Activated naive CD4-positive, alpha-beta T cell treated with anti-CD3 and anti-CD28 coated beads, Interleukin-2, amount 50 U/mL, for 72 hours (primary cell): Measurements from ENCODE around the gene ZGPAT. TPM values are rescaled to one million over a fixed set of nuclear protein-coding genes. Genes with fewer than 3 reads are reported as not detected.

ENCODE experiments used
- ATAC-seq, 2 donors: fragments of 150-1000 bp; cut with Tn5 transposase; 2 replicates each; pipeline ENCODE4 v1.10.0; 2021; ENCODE audit warnings: mild to moderate bottlenecking in 2 of 2, moderate library complexity in 2 of 2
- DNase-seq, 2 donors: peaks; one replicate each; pipeline ENCODE4 v3.0.0; 2021 to 2022; ENCODE audit warnings: low spot score in 2 of 2
- H3K27ac Mint-ChIP-seq, 2 donors: one replicate each; pipeline ENCODE4 v1.8.0; 2022; ENCODE audit warnings: mild to moderate bottlenecking in 2 of 2, mixed read lengths in 2 of 2
- H3K36me3 Mint-ChIP-seq, 2 donors: one replicate each; pipeline ENCODE4 v1.8.0; 2022; ENCODE audit warnings: mixed read lengths in 2 of 2
- H3K9me3 Mint-ChIP-seq, 2 donors: one replicate each; pipeline ENCODE4 v1.8.0; 2022; ENCODE audit warnings: mixed read lengths in 2 of 2
- total RNA-seq, 2 donors: library from RNA; stranded (reverse); gene quantifications; one replicate each; pipeline ENCODE4 v1.2.3, GENCODE V29; 2022

The ZGPAT gene
- total RNA-seq, 2 donors from 2014 or later = 12.5 to 24.0 TPM

DNA sequence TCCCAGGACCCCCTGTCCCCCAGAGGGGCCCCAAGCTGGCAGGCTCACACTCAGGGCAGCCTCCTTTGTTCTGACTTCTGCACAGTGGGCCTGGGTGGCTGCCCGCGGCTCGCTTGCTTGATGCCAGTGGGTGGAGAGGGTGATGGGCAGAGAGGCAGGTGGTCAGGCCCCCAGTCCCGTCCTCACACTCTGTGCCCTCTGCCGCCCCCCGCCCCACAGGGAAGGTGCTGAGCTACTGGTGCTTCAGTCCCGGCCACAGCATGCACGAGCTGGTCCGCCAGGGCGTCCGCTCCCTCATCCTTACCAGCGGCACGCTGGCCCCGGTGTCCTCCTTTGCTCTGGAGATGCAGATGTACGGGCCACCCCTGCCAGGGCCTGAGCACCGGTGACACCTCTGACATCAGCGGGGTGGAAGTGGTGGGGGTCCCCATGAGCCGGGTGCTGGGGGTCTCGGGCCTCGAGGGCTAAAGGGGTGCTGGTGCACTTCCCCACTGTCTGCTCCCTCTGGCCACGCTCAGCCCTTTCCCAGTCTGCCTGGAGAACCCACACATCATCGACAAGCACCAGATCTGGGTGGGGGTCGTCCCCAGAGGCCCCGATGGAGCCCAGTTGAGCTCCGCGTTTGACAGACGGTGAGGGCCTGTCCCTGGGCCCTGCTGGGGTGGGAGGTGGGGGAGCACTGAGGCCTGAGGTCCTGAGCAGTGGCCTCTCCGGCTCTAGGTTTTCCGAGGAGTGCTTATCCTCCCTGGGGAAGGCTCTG is 20.2 kb upstream of the ZGPAT start:
- no peak for DNase-seq
- Mint-ChIP-seq H3K27ac (peak overlapping the region in 1 of 2 donors; percentile 85), H3K9me3 (no peaks in the 10 kb centered on the region), H3K36me3 (no peaks in the 10 kb centered on the region)
- ATAC-seq = no peak

DNA sequence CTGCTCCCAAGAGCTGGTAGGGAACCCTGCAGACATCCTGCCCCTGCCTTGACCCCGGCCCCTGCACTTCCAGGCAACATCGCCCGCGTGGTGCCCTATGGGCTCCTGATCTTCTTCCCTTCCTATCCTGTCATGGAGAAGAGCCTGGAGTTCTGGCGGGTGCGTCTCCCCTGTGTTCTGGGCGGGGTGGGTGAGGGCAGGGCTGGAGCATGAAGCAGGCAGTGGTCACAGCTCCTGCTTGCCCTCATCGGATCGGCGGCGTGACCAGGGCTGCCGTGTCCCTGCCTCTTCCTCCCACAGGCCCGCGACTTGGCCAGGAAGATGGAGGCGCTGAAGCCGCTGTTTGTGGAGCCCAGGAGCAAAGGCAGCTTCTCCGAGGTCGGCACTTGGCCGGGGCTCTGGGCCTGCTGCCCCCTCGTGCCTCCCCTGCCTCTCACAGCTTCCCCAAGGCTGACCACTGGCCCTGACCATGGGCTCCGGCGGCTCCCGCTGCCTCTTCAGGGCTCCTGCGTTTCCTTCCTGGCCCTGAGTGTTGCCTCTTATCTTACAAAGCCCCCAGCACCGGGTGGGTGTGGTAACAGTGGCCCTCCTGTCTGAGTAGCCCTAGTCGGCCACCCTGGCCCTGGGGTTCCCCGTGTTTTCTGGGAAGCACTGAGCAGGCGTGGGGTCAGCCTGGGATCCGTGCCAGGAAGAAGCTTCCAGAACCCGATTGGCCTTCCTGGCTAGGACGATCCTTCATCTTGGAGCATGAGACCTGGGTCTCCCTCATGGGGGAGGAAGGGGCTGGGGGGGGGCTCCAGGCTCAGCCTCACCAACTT is 19.4 kb upstream of the ZGPAT start:
- Mint-ChIP-seq H3K9me3 (no peaks in the 10 kb centered on the region), H3K27ac (peak overlapping the region in 1 of 2 donors; percentile 85), H3K36me3 (no peaks in the 10 kb centered on the region)
- ATAC-seq (no peak), DNase-seq (no peak)

DNA sequence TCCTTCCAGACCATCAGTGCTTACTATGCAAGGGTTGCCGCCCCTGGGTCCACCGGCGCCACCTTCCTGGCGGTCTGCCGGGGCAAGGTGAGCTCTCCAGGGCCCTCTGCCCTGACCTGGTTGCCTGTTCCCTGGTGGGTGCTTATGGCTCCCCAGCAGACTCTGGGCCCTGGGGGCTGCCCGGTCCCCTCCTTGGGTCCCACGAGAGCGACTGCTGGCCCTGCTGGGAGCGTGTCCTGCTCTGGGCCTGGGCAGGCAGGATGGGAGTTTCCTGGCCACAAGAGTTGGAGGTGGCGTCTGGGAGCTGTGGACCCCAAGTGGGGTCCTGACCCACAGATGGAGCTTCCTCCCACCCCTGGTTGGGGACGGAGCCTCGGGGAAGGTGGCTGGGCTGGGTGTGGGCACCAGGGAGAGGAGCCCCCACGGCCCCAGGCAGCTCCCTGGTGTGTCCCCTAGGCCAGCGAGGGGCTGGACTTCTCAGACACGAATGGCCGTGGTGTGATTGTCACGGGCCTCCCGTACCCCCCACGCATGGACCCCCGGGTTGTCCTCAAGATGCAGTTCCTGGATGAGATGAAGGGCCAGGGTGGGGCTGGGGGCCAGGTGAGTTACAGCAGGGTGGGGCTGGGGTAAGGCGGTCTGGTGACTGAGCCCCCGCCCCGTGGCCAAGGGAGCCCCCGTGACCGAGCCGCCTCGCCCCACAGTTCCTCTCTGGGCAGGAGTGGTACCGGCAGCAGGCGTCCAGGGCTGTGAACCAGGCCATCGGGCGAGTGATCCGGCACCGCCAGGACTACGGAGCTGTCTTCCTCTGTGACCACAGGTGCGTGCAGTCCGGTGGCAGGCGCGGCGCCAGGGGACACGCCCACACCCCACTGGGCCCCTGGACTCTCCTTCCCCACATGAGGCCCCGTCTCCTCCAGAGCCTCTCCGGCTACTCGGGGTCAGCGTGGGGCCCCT is 18.5 kb upstream of the ZGPAT start:
- H3K27ac Mint-ChIP-seq = no peak overlapping the region
- peaks cover 0 to 6% of the 10 kb centered on the region in 2 donors for H3K36me3 Mint-ChIP-seq
- ATAC-seq = no peak
- no peak for DNase-seq
- no peaks in the 10 kb centered on the region for H3K9me3 Mint-ChIP-seq

- Mint-ChIP-seq H3K9me3 (no peaks in the 10 kb centered on the region), H3K27ac (no peak overlapping the region), H3K36me3 (peaks cover 0 to 6% of the 10 kb centered on the region in 2 donors)
- ATAC-seq = no peak
- no peak for DNase-seq
These were observed 17.6 kb upstream of the ZGPAT start for GRCh38 chr20:63690003-63690897.

DNA sequence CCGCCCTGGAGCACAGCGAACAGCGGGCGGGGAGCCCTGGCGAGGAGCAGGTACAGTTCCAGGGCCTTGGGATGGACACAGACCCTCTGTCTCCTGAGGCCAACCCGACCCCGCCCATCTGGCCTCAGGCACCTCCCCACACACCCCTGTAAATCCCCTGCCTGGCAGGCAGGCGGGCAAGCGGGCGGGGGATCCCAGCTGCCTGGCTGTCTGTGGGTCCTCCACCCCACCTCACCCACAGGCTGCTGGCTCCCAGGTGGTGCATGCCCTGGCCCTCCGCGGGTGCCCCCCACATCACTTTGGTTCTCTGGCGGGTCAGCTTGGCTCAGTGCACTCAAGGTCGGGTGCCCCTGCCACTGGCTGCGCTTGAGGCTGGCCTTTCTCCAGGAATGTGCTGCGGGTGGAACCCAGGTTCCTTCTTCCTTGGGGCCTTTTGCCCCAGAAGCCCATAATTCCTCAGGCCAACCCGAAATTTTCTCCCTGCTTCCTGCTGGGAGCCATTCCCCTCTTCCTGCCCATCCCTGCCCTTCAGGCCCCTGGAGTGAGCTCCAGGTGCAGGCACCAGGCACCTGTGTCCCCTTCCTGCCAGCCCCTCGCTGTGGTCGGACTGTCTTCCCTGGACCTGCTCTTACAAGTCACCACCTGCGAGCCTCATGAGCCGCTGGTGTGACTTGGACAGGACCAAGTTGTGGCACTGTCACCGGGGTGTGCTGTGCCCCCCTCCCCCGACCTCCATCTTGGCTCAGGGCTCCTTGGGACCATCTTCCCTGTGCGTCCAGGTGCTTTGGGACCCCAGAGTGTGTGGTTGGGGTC is 16.7 kb upstream of the ZGPAT start:
- H3K36me3 Mint-ChIP-seq = peaks cover 0 to 6% of the 10 kb centered on the region in 2 donors
- H3K9me3 Mint-ChIP-seq = no peaks in the 10 kb centered on the region
- peak overlapping the region in 1 of 2 donors; percentile 73 for H3K27ac Mint-ChIP-seq
- DNase-seq (no peak), ATAC-seq (no peak)

- DNase-seq = no peak
- no peak for ATAC-seq
- H3K9me3 Mint-ChIP-seq = no peaks in the 10 kb centered on the region
- peak overlapping the region; percentile 48 to 73 for H3K27ac Mint-ChIP-seq
- H3K36me3 Mint-ChIP-seq = peaks cover 0 to 6% of the 10 kb centered on the region in 2 donors
These were observed 16.0 kb upstream of the ZGPAT start for GRCh38 chr20:63691711-63692435.

- Mint-ChIP-seq H3K9me3 (no peaks in the 10 kb centered on the region), H3K36me3 (peaks cover 0 to 6% of the 10 kb centered on the region in 2 donors), H3K27ac (peak overlapping the region in 1 of 2 donors; percentile 48)
- ATAC-seq (no peak), DNase-seq (no peak)
These were observed 15.3 kb upstream of the ZGPAT start for GRCh38 chr20:63692436-63693082.

DNA sequence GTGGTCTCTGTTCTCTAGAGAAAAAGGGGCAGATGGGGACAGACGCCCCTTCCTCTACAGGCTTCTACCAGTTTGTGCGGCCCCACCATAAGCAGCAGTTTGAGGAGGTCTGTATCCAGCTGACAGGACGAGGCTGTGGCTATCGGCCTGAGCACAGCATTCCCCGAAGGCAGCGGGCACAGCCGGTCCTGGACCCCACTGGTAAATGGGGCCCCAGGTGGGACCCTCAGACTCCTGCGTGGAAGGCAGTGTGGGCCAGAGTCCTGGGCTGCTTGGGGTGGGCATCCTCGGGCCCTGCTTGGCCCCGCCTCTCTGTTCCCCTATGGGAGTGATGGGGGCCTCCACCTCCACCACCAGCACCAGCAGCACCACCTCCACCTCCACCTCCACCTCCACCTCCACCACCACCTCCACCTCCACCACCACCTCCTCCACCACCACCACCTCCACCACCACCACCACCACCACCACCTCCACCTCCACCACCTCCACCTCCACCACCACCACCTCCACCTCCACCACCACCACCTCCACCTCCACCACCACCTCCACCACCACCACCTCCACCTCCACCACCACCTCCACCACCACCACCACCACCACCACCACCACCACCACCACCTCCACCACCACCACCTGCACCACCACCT is 14.6 kb upstream of the ZGPAT start:
- Mint-ChIP-seq H3K36me3 (peaks cover 0 to 6% of the 10 kb centered on the region in 2 donors), H3K27ac (peak overlapping the region in 1 of 2 donors; percentile 48)
- ATAC-seq = no peak

GRCh38 chr20:63693733-63694583 is 13.9 kb upstream of the ZGPAT start:
- H3K9me3 Mint-ChIP-seq = no peaks in the 10 kb centered on the region
- ATAC-seq (no peak), DNase-seq (no peak)
- H3K36me3 Mint-ChIP-seq = peaks cover 0 to 6% of the 10 kb centered on the region in 2 donors
- peak overlapping the region in 1 of 2 donors; percentile 92 for H3K27ac Mint-ChIP-seq

More for the DNA sequence above, 14.6 kb upstream of the ZGPAT start:
- no peaks in the 10 kb centered on the region for H3K9me3 Mint-ChIP-seq
- no peak for DNase-seq

DNA sequence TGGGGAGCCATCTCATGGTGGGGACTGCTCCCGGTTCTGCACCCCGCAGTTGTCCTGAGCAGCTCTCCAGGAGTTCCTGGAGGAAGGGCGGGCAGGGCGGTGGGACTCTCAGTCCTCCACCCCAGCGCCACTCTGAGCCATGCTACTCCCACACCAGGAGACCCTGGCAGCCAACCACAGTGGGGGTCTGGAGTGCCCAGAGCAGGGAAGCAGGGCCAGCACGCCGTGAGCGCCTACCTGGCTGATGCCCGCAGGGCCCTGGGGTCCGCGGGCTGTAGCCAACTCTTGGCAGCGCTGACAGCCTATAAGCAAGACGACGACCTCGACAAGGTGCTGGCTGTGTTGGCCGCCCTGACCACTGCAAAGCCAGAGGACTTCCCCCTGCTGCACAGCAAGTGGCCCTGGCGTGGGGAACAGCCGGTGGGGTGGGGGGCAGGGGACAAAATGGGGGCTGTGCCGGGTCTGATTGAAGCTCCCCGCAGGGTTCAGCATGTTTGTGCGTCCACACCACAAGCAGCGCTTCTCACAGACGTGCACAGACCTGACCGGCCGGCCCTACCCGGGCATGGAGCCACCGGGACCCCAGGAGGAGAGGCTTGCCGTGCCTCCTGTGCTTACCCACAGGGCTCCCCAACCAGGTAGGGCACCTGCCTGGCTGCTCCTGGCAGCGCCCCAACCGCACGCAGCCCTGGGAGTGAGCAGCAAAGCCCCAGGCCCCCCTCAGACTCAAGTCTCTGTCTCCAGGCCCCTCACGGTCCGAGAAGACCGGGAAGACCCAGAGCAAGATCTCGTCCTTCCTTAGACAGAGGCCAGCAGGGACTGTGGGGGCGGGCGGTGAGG is 13.0 kb upstream of the ZGPAT start:
- Mint-ChIP-seq H3K9me3 (no peaks in the 10 kb centered on the region), H3K36me3 (peaks cover 0 to 6% of the 10 kb centered on the region in 2 donors), H3K27ac (no peak overlapping the region)
- no peak for DNase-seq
- ATAC-seq = no peak

DNA sequence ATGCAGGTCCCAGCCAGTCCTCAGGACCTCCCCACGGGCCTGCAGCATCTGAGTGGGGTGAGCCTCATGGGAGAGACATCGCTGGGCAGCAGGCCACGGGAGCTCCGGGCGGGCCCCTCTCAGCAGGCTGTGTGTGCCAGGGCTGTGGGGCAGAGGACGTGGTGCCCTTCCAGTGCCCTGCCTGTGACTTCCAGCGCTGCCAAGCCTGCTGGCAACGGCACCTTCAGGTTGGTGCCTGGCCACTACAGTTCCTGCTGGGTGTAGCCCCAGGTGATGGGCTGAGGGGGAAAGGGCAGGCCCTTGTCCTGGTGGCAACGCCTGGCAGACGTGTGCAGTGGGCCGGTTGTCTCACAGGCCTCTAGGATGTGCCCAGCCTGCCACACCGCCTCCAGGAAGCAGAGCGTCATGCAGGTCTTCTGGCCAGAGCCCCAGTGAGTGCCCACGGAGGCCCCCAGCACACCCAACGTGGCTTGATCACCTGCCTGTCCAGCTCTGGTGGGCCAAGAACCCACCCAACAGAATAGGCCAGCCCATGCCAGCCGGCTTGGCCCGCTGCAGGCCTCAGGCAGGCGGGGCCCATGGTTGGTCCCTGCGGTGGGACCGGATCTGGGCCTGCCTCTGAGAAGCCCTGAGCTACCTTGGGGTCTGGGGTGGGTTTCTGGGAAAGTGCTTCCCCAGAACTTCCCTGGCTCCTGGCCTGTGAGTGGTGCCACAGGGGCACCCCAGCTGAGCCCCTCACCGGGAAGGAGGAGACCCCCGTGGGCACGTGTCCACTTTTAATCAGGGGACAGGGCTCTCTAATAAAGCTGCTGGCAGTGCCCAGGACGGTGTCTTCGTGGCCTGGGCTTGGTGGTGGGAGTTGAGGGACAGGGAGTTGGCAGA is 12.2 kb upstream of the ZGPAT start:
- H3K9me3 Mint-ChIP-seq = no peaks in the 10 kb centered on the region
- H3K27ac Mint-ChIP-seq = no peak overlapping the region
- peaks cover 0 to 6% of the 10 kb centered on the region in 2 donors for H3K36me3 Mint-ChIP-seq
- no peak for DNase-seq
- no peak for ATAC-seq
